H9 (cell line): ENCODE data around the gene SYT9. TPM values are rescaled to one million over a fixed set of nuclear protein-coding genes. Genes with fewer than 3 reads are reported as not detected.
"Not testable (repeated sequence)": the region's sequence is repeated elsewhere in the genome, so short reads cannot be mapped to it uniquely, and the experiment has no call there.

Experiments used
- DNase-seq: peaks from one replicate; pipeline ENCODE4 v3.0.0-alpha.2; 2017
- H2AFZ ChIP-seq: one replicate; pipeline ENCODE4 v1.6.1; 2013; ENCODE audit warnings: mild to moderate bottlenecking, low read length, control low read depth, moderate library complexity
- H2AK5ac ChIP-seq: 2 replicates; pipeline ENCODE4 v1.6.1; 2013; ENCODE audit warnings: low read length, control low read depth, mixed read lengths; ENCODE audit not compliant: insufficient read length
- H2BK120ac ChIP-seq: one replicate; pipeline ENCODE4 v1.6.1; 2013; ENCODE audit warnings: low read depth, mild to moderate bottlenecking, low read length, control low read depth, inconsistent platforms; ENCODE audit not compliant: poor library complexity, severe bottlenecking
- H2BK12ac ChIP-seq: 2 replicates; pipeline ENCODE4 v1.6.1; 2013; ENCODE audit warnings: low read length, control low read depth, mixed read lengths, low read depth; ENCODE audit not compliant: insufficient read length
- H2BK15ac ChIP-seq: 2 replicates; pipeline ENCODE4 v1.6.1; 2013; ENCODE audit warnings: low read depth, low read length, control low read depth
- H2BK20ac ChIP-seq: one replicate; pipeline ENCODE4 v1.6.1; 2013; ENCODE audit warnings: low read depth, mild to moderate bottlenecking, low read length, control low read depth, inconsistent platforms; ENCODE audit not compliant: poor library complexity, severe bottlenecking
- H2BK5ac ChIP-seq: 2 replicates; pipeline ENCODE4 v1.6.1; 2013; ENCODE audit warnings: low read length, control low read depth, mixed read lengths; ENCODE audit not compliant: insufficient read length
- H3K14ac ChIP-seq: 2 replicates; pipeline ENCODE4 v1.6.1; 2013; ENCODE audit warnings: low read length, control low read depth; ENCODE audit not compliant: insufficient read depth
- H3K18ac ChIP-seq: 2 replicates; pipeline ENCODE4 v1.6.1; 2013; ENCODE audit warnings: low read depth, mild to moderate bottlenecking, mixed read lengths, low read length, control low read depth; ENCODE audit not compliant: insufficient read length
- H3K23ac ChIP-seq: 2 replicates; pipeline ENCODE4 v1.6.1; 2013; ENCODE audit warnings: low read length, control low read depth, mixed read lengths, low read depth; ENCODE audit not compliant: insufficient read length
- H3K23me2 ChIP-seq: 2 replicates; pipeline ENCODE4 v1.6.1; 2013; ENCODE audit warnings: low read depth, mild to moderate bottlenecking, mixed read lengths, low read length, control low read depth; ENCODE audit not compliant: insufficient read length, poor library complexity, severe bottlenecking
- H3K27ac ChIP-seq: 2 replicates; pipeline ENCODE4 v1.5.1; 2013; ENCODE audit warnings: low read length, control low read depth, mixed read lengths, low read depth; ENCODE audit not compliant: insufficient read length
- H3K27me3 ChIP-seq: 2 replicates; pipeline ENCODE4 v1.6.1; 2013; ENCODE audit warnings: low read length, control low read depth, inconsistent platforms; ENCODE audit not compliant: insufficient read depth
- H3K4ac ChIP-seq: 2 replicates; pipeline ENCODE4 v1.6.1; 2013; ENCODE audit warnings: low read depth, mild to moderate bottlenecking, control low read depth, inconsistent platforms, low read length, moderate library complexity
- H3K4me1 ChIP-seq: 2 replicates; pipeline ENCODE4 v1.6.1; 2013; ENCODE audit warnings: low read length, control low read depth, inconsistent platforms; ENCODE audit not compliant: insufficient read depth
- H3K4me2 ChIP-seq: 2 replicates; pipeline ENCODE4 v1.6.1; 2013; ENCODE audit warnings: low read length, control low read depth, mixed read lengths; ENCODE audit not compliant: insufficient read length, insufficient read depth
- H3K56ac ChIP-seq: 2 replicates; pipeline ENCODE4 v1.6.1; 2013; ENCODE audit warnings: low read depth, mild to moderate bottlenecking, mixed read lengths, low read length, control low read depth; ENCODE audit not compliant: insufficient read length
- H3K79me1 ChIP-seq: 2 replicates; pipeline ENCODE4 v1.6.1; 2013; ENCODE audit warnings: low read depth, mild to moderate bottlenecking, moderate library complexity, low read length, control low read depth, inconsistent platforms; ENCODE audit not compliant: insufficient read depth, poor library complexity, severe bottlenecking
- H3K79me2 ChIP-seq: 2 replicates; pipeline ENCODE4 v1.6.1; 2013; ENCODE audit warnings: low read length, control low read depth, inconsistent platforms; ENCODE audit not compliant: insufficient read depth
- H3K9ac ChIP-seq: 2 replicates; pipeline ENCODE4 v1.6.1; 2013; ENCODE audit warnings: low read length, control low read depth, mixed read lengths; ENCODE audit not compliant: insufficient read length; ENCODE audit errors: extremely low read depth
- H3K9me3 ChIP-seq: one replicate; pipeline ENCODE4 v1.6.1; 2013; ENCODE audit warnings: low read depth, low read length, inconsistent platforms; ENCODE audit not compliant: control insufficient read depth
- H3T11ph ChIP-seq: one replicate; pipeline ENCODE4 v1.6.1; 2013; ENCODE audit warnings: mild to moderate bottlenecking, low read length, control low read depth, inconsistent platforms
- H4K20me1 ChIP-seq: one replicate; pipeline ENCODE4 v1.6.1; 2013; ENCODE audit not compliant: control insufficient read depth, insufficient read length, insufficient read depth
- H4K5ac ChIP-seq: 2 replicates; pipeline ENCODE4 v1.6.1; 2013; ENCODE audit warnings: low read depth, mild to moderate bottlenecking, mixed read lengths, low read length, control low read depth; ENCODE audit not compliant: insufficient read length
- H4K8ac ChIP-seq: replicated peaks from 2 replicates; pipeline ENCODE4 v1.6.1; 2013; ENCODE audit warnings: low read length, control low read depth, mixed read lengths, low read depth; ENCODE audit not compliant: insufficient read length
- H4K91ac ChIP-seq: 2 replicates; pipeline ENCODE4 v1.6.1; 2013; ENCODE audit warnings: low read depth, mild to moderate bottlenecking, moderate library complexity, mixed read lengths, low read length, control low read depth; ENCODE audit not compliant: insufficient read length
- H3K27ac Mint-ChIP-seq, 3 experiments: 2 replicates in 2 of 3; 3 replicates in 1 of 3; pipeline ENCODE4 v1.8.0; 2020 to 2021; ENCODE audit warnings: mixed read lengths in 3 of 3, mild to moderate bottlenecking in 1 of 3, moderate library complexity in 1 of 3
- H3K27me3 Mint-ChIP-seq: 2 replicates; pipeline ENCODE4 v1.8.0; 2021; ENCODE audit warnings: low read depth, mild to moderate bottlenecking, moderate library complexity, mixed read lengths
- H3K36me3 Mint-ChIP-seq, 3 experiments: 2 replicates in 2 of 3; 3 replicates in 1 of 3; pipeline ENCODE4 v1.8.0; 2020 to 2021; ENCODE audit warnings: low read depth in 3 of 3, mixed read lengths in 3 of 3; ENCODE audit not compliant: insufficient read depth in 1 of 3
- H3K4me1 Mint-ChIP-seq, 2 experiments: 2 replicates each; pipeline ENCODE4 v1.8.0; 2020; ENCODE audit warnings: mixed read lengths in 2 of 2
- H3K4me3 Mint-ChIP-seq, 2 experiments: 2 replicates in 1 of 2; 3 replicates in 1 of 2; pipeline ENCODE4 v1.8.0; 2020 to 2021; ENCODE audit warnings: mild to moderate bottlenecking in 2 of 2, mixed read lengths in 2 of 2, moderate library complexity in 1 of 2
- H3K9me3 Mint-ChIP-seq, 2 experiments: 2 replicates in 1 of 2; 3 replicates in 1 of 2; pipeline ENCODE4 v1.8.0; 2020; ENCODE audit warnings: mild to moderate bottlenecking in 2 of 2, mixed read lengths in 2 of 2, moderate library complexity in 1 of 2
- CTCF ChIP-seq: fragments of 200-600 bp; sonication (generic); conservative IDR thresholded peaks from 3 replicates; pipeline ENCODE4 v1.8.0; 2021; ENCODE audit warnings: antibody characterized with exemption, mild to moderate bottlenecking
- WGBS: extraction: QIAGEN DNeasy Blood & Tissue Kit; methylation state at CpG from one replicate; pipeline ENCODE4 v1.1.7; 2013; ENCODE audit warnings: missing lambda C conversion rate, low lambda C conversion rate, mixed read lengths; ENCODE audit not compliant: insufficient read length; ENCODE audit errors: extremely low coverage; 5-methylcytosine and 5-hydroxymethylcytosine counted together
- total RNA-seq: library from RNA; stranded (reverse); gene quantifications from 2 replicates; pipeline ENCODE4 v1.2.1, GENCODE V29; 2021

The SYT9 gene
- total RNA-seq, 1 experiment from 2014 or later: 0.63 TPM

- no peak overlapping the region for H2BK20ac ChIP-seq
- no peak overlapping the region for H3K14ac ChIP-seq
- no CpG with 5 or more reads among the region's 2 CpGs for WGBS
Measured at GRCh38 chr11:7332962-7333361, 81.3 kb downstream of the SYT9 start.

GRCh38 chr11:7335442-7335841 is 83.7 kb downstream of the SYT9 start:
- H3K23ac ChIP-seq, H4K8ac ChIP-seq, H4K5ac ChIP-seq, H3K56ac ChIP-seq, H3K9me3 Mint-ChIP-seq, H3T11ph ChIP-seq, H3K14ac ChIP-seq, H2AFZ ChIP-seq, H3K27me3 Mint-ChIP-seq, H3K27ac Mint-ChIP-seq, H3K9me3 ChIP-seq, H2BK120ac ChIP-seq, H2BK12ac ChIP-seq, H2BK20ac ChIP-seq, H3K4me2 ChIP-seq, H3K4me1 ChIP-seq, H4K91ac ChIP-seq, H3K36me3 Mint-ChIP-seq, H4K20me1 ChIP-seq, H3K18ac ChIP-seq, H3K23me2 ChIP-seq, H2BK5ac ChIP-seq, H3K9ac ChIP-seq, H2BK15ac ChIP-seq, H3K79me1 ChIP-seq, H3K4ac ChIP-seq, H3K27me3 ChIP-seq, DNase-seq, H3K4me3 Mint-ChIP-seq, H3K79me2 ChIP-seq, H3K27ac ChIP-seq, H2AK5ac ChIP-seq: not testable (repeated sequence)
- H3K4me1 Mint-ChIP-seq: peaks cover 19 to 29% of the 10 kb centered on the region in 2 experiments
- no CpG with 5 or more reads among the region's 2 CpGs for WGBS

More at GRCh38 chr11:7332962-7333361, 81.3 kb downstream of the SYT9 start:
- no peaks in the 10 kb centered on the region; a peak in 1 of 7 replicates for H3K36me3 Mint-ChIP-seq
- Histone ChIP-seq H2BK15ac (no peak overlapping the region), H2AK5ac (no peak overlapping the region), H4K20me1 (no peaks in the 10 kb centered on the region), H2AFZ (no peak overlapping the region), H3K4ac (no peak overlapping the region), H3K79me1 (no peaks in the 10 kb centered on the region), H3K23ac (no peak overlapping the region), H3K56ac (no peak overlapping the region), H3K18ac (no peak overlapping the region), H4K91ac (no peak overlapping the region), H3K9me3 (no peaks in the 10 kb centered on the region), H3K79me2 (no peaks in the 10 kb centered on the region), H4K8ac (no peak overlapping the region), H4K5ac (no peak overlapping the region), H2BK12ac (no peak overlapping the region), H3K9ac (no peak overlapping the region), H2BK5ac (no peak overlapping the region), H3K27me3 (no peaks in the 10 kb centered on the region), H3K27ac (no peak overlapping the region), H3K4me2 (no peak overlapping the region), H2BK120ac (no peak overlapping the region), H3K4me1 (no peaks in the 10 kb centered on the region), H3T11ph (no peak overlapping the region), H3K23me2 (no peaks in the 10 kb centered on the region)
- no peak for TF ChIP-seq CTCF
- no peaks in the 10 kb centered on the region for H3K9me3 Mint-ChIP-seq
- no peak overlapping the region for H3K27ac Mint-ChIP-seq
- peaks cover 11 to 14% of the 10 kb centered on the region in 2 experiments for H3K4me1 Mint-ChIP-seq
- H3K4me3 Mint-ChIP-seq: no peak overlapping the region
- DNase-seq: no peak
- H3K27me3 Mint-ChIP-seq: peaks cover 2% of the 10 kb centered on the region
